NB4 (cell line): ENCODE results near the gene FIG4.

Experiments
- CTCF ChIP-seq: IDR thresholded peaks from one replicate; pipeline ENCODE4 v1.5.1; 2012; ENCODE audit warnings: low read depth, low read length
- POLR2A ChIP-seq: IDR thresholded peaks from 2 replicates; pipeline ENCODE4 v1.6.1; 2011; ENCODE audit warnings: mild to moderate bottlenecking; ENCODE audit not compliant: insufficient read length; ENCODE audit errors: extremely low read depth

- TF ChIP-seq CTCF, result no peak
- no peak for TF ChIP-seq POLR2A
Measured at GRCh38 chr6:109687271-109687761, 3.8 kb upstream of the FIG4 start.
